ENCODE results near the gene HNRNPA3. TPM values are rescaled to one million over a fixed set of nuclear protein-coding genes. Genes with fewer than 3 reads are reported as not detected.
"Not testable (repeated sequence)": the region's sequence is repeated elsewhere in the genome, so short reads cannot be mapped to it uniquely, and the experiment has no call there.

Gene HNRNPA3
- 358 and 359 TPM in 2 replicates for total RNA-seq

GRCh38 chr2:177212106-177212890 is at the start of gene HNRNPA3:
HNRNPA3 (plus strand) TSS chr2:177212794; CDS start chr2:177212800, 6 bp downstream.
- intact Hi-C loops (cut with micrococcal nuclease), result loop anchor here (1.0 to 5.0 kb wide), 7 partner anchors 29 to 340 kb away; partner anchors contain the start of genes AGPS and NFE2L2

GRCh38 chr2:177164131-177164530 is 48.5 kb upstream of the HNRNPA3 start:
- intact Hi-C loops (cut with micrococcal nuclease), result loop anchor here (1.0 to 5.0 kb wide), 8 partner anchors 15 to 599 kb away; no protein-coding TSS in a partner anchor

GRCh38 chr2:177164584-177165052 is 48.0 kb upstream of the HNRNPA3 start:
- intact Hi-C loops (cut with micrococcal nuclease), result loop anchor here (1.0 to 5.0 kb wide), 10 partner anchors 16 to 599 kb away; a partner anchor contains a TSS

GRCh38 chr2:177165061-177165583 is 47.5 kb upstream of the HNRNPA3 start:
- intact Hi-C loops (cut with micrococcal nuclease), result loop anchor here (2.0 to 5.0 kb wide), 4 partner anchors 16 to 452 kb away; a partner anchor contains a TSS

- intact Hi-C loops (cut with micrococcal nuclease), result loop anchor here (1.0 to 5.0 kb wide), 6 partner anchors 17 to 451 kb away; partner anchors contain the start of gene AGPS
These were observed 46.6 kb upstream of the HNRNPA3 start for GRCh38 chr2:177165721-177166711.

GRCh38 chr2:177169810-177170514 is 42.6 kb upstream of the HNRNPA3 start:
- intact Hi-C loops (cut with micrococcal nuclease), result loop anchor here (5.0 kb wide), 2 partner anchors 382 to 447 kb away; a partner anchor contains a TSS

- intact Hi-C loops (cut with micrococcal nuclease), result no loop called here
These were observed 41.2 kb upstream of the HNRNPA3 start for GRCh38 chr2:177171418-177171865.

- intact Hi-C loops (cut with micrococcal nuclease), result no loop called here
These were observed 40.3 kb upstream of the HNRNPA3 start for GRCh38 chr2:177172034-177172880.

- intact Hi-C loops (cut with micrococcal nuclease), result no loop called here
These were observed 38.1 kb upstream of the HNRNPA3 start for GRCh38 chr2:177174486-177174885.

- intact Hi-C loops (cut with micrococcal nuclease), result no loop called here
These were observed 36.5 kb upstream of the HNRNPA3 start for GRCh38 chr2:177175917-177176668.

- intact Hi-C loops (cut with micrococcal nuclease), result no loop called here
These were observed 33.8 kb upstream of the HNRNPA3 start for GRCh38 chr2:177178797-177179196.

- intact Hi-C loops (cut with micrococcal nuclease), result no loop called here
These were observed 33.4 kb upstream of the HNRNPA3 start for GRCh38 chr2:177179227-177179626.

GRCh38 chr2:177179671-177180070 is 32.9 kb upstream of the HNRNPA3 start:
- intact Hi-C loops (cut with micrococcal nuclease), result not testable (repeated sequence)

- intact Hi-C loops (cut with micrococcal nuclease), result no loop called here
These were observed 32.2 kb upstream of the HNRNPA3 start for GRCh38 chr2:177180269-177181000.

- intact Hi-C loops (cut with micrococcal nuclease), result no loop called here
These were observed 28.7 kb upstream of the HNRNPA3 start for GRCh38 chr2:177183860-177184259.

- intact Hi-C loops (cut with micrococcal nuclease), result no loop called here
These were observed 28.0 kb upstream of the HNRNPA3 start for GRCh38 chr2:177184606-177185005.

- intact Hi-C loops (cut with micrococcal nuclease), result not testable (repeated sequence)
These were observed 26.6 kb upstream of the HNRNPA3 start for GRCh38 chr2:177186038-177186437.

Measured in T-helper 2 cell treated with Interferon-gamma antibody and Interleukin-4, amounts not matched to agents 100 ng/mL and 5 ng/mL, for 36 hours (primary cell).